Activated CD8-positive, alpha-beta memory T cell treated with anti-CD3 and anti-CD28 coated beads for 24 hours (primary cell): Measurements from ENCODE around the gene RCAN3.
"Not testable (repeated sequence)": the region's sequence is repeated elsewhere in the genome, so short reads cannot be mapped to it uniquely, and the experiment has no call there.

Experiments used
- DNase-seq: peaks from one replicate; pipeline ENCODE4 v3.0.0-alpha.2; 2020

RCAN3 gene

DNA sequence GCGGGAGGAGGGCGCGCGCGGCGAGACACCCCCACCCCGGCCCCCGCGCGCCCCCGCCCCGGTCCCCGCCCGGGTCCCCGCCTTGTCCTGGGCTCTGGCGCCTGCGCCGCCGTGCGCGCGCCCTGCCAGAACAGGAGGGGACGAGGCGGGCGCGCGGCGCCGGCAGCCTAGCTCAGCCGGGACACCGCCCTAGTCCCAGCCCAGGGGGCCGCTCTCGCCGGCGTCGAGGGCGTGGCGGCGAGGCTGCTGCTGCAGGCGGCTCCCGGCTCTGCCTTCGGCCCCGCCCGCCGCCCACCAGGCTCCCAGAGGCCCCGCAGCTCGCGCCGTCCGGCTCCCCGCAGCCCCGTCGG, at the start of gene RCAN3:
RCAN3 (plus strand) TSS at position 128 of the 350 bp plus-strand sequence. CDS start 11,537 bp downstream, outside the sequence.
- DNase-seq: peak; percentile 92

GRCh38 chr1:24452922-24453485, 49.6 kb upstream of the RCAN3 start:
- no peak for DNase-seq

DNA sequence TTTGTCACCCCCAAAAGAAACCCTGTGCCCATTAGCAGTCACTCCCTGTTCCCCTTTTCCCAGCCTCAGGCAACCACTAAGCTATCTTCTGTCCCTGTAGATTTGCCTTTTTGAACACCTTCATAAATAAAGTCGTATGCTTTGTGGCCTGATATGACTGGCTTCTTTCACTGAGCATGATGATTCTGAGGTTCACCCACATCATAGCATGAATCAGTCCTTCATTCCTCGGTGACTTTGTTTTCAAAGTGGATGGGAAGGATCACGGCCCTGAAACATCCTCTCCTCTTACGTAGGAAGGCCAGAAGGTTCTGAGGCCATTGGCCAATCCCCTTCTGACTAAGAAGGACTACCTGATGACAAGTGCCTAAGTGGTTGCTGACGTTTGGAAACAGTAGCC, 48.0 kb upstream of the RCAN3 start:
- no peak for DNase-seq

DNA sequence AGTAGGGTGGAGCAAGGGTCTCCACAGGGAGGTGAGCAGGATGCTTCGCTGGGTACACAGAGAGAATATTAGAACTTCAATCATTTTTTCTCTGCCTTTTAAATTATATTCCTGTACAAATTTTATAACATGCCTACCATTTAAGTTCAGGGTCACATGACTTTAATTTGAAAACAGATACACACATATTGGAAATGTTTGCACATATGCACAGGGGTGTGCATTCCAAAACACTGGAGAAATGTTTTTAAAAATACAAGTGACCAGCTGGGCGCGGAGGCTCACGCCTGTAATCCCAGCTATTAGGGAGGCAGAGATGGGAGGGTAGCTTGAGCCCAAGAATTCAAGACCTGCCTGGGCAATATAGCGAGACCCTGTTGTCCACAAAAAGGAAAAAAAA, 47.4 kb upstream of the RCAN3 start:
- no peak for DNase-seq

- no peak for DNase-seq
Measured at GRCh38 chr1:24457866-24458265, 44.8 kb upstream of the RCAN3 start.

DNA sequence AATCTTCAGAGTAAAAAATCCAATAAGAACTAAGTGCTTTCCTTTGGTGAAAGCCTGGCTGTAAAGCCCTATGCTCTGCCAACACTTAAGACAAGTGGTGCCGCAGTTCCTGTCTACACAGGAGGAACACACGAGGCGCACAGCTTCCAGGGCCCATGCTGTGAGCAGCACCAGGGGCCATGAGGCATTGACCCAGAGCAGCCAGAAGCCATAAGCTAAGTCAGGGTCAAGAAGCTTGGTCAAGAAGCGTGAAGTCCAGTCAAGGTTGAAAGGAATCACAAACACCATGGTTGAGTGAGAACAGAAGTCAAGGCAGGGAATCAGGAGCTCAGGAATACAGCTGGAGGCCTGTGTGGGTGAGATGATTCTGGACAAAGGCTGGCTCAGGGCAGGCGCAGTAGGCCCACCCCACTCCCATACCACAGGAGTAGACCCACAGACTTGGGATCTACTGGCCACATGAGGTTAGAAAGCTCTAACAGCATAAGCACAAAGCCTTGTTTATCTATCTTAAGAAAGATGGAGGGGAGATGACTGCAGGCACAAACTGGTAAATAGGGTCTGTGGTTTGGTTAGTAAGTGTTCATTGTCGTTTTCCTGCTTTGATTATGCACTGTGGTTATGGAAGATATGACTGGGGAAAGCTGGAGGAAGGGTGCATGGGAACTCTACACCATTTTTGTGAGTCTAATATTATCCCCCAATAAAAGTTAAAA, 42.9 kb upstream of the RCAN3 start:
- DNase-seq: no peak

DNA sequence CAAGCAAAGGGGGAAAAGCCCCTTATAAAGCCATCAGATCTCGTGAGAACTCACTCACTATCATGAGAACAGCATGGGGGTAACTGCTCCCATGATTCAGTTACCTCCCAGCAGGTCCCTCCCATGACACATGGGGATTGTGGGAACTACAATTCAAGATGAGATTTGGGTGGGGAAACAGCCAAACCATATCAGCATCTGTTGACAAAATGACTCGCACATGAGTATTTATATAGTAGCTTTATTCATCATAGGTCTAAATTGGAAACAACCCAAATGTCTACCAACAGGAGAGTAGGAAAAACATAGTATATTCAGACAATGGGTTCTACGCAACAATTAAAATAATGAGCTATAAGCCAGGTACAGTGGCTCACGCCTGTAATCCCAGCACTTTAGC, 40.5 kb upstream of the RCAN3 start:
- not testable (repeated sequence) for DNase-seq

- no peak for DNase-seq
Measured at GRCh38 chr1:24463776-24464735, 38.6 kb upstream of the RCAN3 start.

DNA sequence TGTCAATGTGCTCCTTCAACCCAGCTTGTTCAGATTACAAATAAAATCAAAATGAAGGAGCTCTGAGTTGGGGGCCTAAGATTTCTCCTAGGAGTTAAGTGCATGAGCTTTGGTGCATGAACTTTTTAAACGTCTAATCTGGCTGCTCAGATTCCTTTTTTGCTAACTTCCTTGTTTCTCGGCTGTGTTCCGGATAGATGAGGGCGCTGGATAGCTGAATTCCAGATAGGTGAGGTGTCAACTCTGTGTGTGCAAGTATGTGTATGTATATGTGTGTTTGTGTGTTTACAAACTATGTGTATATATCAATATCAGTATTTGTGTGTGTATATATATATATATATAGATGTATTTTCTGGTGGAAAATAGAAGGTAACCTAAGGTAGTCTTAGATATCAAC, 37.5 kb upstream of the RCAN3 start:
- DNase-seq: no peak

DNA sequence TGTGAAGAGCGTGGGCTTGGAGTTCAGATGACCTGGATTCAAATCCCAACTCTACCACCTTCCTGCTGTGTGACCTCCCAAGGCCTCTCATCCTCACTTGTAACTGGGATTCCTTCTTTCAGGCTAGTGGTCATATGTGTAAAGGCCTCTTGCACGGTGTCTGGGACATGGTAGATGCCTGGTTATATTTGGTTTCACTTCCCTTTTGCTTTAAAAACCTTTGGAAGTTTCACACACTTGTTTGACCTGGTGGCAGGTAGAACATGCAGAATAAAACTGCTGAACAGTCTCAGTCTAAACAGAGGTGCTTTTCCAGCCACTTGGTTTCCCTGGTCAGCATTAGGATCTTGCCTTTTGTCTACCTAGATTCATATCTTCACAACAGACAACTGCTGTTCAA, 37.0 kb upstream of the RCAN3 start:
- no peak for DNase-seq

- DNase-seq: no peak
Measured at GRCh38 chr1:24468685-24469316, 33.8 kb upstream of the RCAN3 start.

DNA sequence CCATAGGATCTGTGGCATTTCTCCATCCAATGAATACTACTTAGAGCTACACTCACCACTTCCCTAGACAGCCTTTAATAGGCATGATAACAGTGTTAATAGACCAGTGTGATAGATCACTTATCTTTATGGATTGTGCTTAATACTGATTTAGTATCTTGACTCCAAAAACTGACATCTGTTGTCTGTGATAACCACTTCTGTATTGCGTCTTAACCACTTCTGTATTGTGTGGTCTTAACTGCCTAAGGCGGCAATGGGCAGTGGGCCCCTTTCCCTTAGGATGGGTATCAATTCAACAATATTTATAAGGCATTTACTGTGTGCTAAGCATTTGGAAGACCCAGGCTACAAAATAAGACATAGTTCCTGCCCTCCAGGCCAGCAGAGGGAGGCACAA, 32.0 kb upstream of the RCAN3 start:
- DNase-seq: no peak

DNA sequence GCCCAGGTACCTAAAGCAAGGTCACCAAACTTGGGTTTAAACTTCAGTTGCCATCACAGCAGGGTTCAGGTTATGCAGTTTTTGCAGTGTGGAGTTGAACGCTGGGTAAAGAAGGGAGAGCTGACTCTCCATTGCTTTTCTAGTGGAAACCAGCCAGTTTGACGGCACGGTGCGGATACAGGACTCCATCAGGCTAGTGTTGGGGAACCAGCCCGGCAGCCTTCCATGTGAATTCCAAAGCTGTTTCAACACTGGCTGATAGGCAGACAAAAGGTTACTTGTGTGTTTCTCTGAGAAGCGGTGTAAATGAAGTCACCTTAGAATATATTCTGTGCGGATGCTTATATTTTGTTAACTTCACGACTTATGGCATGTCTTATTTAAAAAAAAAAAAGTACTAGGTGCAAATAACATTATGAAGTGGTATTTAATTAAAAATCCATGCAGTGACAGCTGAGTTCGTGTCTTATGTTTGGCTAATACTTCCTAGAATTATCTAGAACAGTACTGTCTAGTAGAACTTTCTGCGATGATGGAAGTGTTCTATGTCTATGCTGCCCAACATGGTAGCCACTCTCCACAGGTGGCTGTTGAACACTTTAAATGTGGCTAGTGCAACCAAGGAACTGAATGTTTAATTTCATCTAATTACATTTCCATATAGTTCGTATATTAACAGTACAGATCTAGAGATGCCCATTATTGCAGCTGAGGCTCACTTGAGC, 29.9 kb upstream of the RCAN3 start:
- no peak for DNase-seq

DNA sequence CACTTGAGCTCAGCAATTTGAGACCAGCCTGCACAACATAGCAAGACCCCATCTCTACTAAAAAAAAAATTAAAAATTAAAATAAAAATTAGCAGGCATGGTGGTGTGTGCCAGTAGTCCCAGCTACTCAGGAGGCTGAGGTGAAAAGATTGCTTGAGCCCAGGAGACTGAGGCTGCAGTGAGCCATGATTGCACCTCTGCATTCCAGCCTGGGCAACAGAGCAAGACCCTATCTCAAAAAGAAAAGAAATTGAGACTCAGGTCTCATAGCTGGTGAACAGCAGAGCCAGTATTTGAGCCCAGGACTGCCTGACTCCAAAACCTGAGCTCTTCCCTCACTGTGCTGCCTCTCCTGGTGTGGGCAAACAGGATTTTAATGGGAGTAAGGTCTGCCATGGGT, 28.4 kb upstream of the RCAN3 start:
- no peak for DNase-seq

- no peak for DNase-seq
Measured at GRCh38 chr1:24475700-24476099, 26.9 kb upstream of the RCAN3 start.

DNA sequence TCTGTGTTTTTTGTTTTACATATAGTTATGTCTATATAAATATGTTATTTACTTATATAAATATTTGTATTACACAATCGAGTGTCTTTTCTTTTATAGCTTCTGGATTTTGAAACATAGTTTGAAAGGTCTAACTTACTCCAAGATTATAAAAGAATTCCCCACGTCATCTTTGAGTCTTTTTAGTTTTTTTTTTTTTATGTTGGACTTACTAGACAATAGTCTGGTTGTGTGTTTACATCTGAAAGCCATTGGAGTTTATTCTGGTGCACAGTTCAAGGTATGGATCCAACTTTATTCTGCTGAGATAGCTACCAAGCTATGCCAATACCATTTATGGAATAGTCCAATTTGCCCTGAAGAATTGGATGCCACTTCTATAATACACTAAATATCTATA, 26.1 kb upstream of the RCAN3 start:
- no peak for DNase-seq

- no peak for DNase-seq
Measured at GRCh38 chr1:24477309-24477708, 25.3 kb upstream of the RCAN3 start.

GRCh38 chr1:24481101-24481500, 21.5 kb upstream of the RCAN3 start:
- DNase-seq: peak; percentile 71

DNA sequence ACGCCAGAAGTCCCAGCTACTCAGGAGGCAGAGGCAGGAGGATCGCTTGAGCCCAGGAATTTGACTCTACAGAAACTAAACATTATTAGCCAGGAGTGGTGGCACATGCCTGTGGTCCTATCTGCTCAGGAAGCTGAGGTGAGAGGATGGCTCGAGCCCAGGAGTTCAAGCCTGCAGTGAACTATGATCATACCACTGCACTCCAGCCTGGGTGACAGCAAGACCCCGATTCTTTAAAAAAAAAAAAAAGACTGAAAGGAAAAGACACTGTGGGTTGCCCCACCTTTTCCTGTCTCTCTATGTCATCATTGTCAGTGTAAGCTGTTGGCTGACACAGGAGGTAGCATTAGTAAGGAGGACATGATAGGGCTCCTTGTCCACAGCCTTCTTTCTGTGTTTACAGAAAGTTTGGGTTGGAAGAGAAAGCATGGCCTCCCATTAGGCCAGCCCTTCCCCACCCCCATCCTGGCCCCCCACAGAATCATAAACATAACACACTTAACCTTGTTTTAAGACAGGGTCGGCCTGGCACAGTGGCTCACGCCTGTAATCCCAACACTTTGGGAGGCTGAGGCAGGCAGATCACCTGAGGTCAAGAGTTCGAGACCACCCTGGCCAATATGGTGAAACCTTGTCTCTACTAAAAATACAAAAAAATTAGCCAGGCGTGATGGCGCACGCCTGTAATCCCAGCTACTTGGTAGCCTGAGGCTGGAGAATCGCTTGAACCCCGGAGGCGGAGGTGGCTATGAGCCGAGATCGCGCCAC, 20.6 kb upstream of the RCAN3 start:
- no peak for DNase-seq

DNA sequence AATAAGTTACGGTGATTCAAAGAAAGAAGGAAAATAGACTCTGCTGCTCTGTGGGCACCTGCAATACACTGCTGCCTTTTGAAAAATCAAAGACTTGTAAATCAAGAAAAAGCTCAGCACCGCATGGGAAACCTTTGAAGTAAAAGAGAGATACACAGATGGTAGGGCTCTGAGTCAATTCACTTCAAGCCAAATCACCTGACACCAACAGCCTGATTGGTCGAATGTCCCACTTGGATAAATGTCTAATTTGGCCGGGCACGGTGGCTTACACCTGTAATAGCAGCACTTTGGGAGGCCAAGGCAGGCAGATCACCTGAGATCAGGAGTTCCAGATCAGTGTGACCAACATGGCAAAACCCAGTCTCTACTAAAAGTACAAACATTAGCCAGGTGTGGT, 19.2 kb upstream of the RCAN3 start:
- peak; percentile 74 for DNase-seq

GRCh38 chr1:24484199-24484598, 18.4 kb upstream of the RCAN3 start:
- DNase-seq: peak; percentile 64
